ENCODE data around the gene CGB7.

DNA sequence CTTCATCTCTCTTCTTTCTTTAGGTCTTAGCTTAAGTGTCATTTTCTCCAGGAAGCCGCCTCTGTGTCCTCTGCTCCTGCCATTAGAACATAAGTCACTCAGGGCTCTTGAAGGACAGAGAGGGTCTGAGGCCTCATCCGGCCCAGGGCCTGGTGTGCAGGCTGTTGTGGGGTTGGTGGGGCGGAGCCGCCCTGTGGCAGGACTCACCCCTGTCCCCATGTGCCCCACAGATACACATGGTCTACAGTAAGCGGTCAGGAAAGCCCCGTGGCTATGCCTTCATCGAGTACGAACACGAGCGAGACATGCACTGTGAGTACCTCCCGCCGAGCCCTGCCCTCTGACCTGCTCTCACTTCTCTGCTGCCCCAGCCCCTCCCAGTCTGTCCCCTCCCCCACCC is 43.6 kb upstream of the CGB7 start:
- TF ChIP-seq POLR2AphosphoS5 (IDR thresholded peaks at IDR 0.05; ENCODE audit: borderline replicate concordance, low read depth, low read length) (no peak), EZH2 (IDR thresholded peaks at IDR 0.05) (no peak)

Measured in SK-N-MC (cell line).